CD4-positive, CD25-positive, alpha-beta regulatory T cell (primary cell): Measurements from ENCODE around the gene TRPM3. TPM values are rescaled to one million over a fixed set of nuclear protein-coding genes. Genes with fewer than 3 reads are reported as not detected.

Source experiments
- ATAC-seq, 2 donors: fragments of 150-1000 bp; cut with Tn5 transposase; one replicate each; pipeline ENCODE4 v1.10.0; 2021; ENCODE audit warnings: low read depth in 2 of 2, moderate number of reproducible peaks in 2 of 2, moderate library complexity in 1 of 2
- DNase-seq, 3 donors: peaks; one replicate each; pipeline versions ENCODE4 v3.0.0 to v3.0.0-alpha.2; 2012 to 2022; ENCODE audit warnings: mixed read lengths in 1 of 3
- H3K27ac ChIP-seq: one replicate; pipeline ENCODE4 v1.7.0; 2013; ENCODE audit warnings: mild to moderate bottlenecking, low read length; ENCODE audit not compliant: insufficient read depth, poor library complexity, severe bottlenecking
- H3K27me3 ChIP-seq: one replicate; pipeline ENCODE4 v1.7.0; 2013; ENCODE audit warnings: low read length; ENCODE audit not compliant: control insufficient read depth, insufficient read depth
- H3K36me3 ChIP-seq: one replicate; pipeline ENCODE4 v1.7.0; 2013; ENCODE audit warnings: mild to moderate bottlenecking, low read length, moderate library complexity; ENCODE audit not compliant: control insufficient read depth, insufficient read depth
- H3K4me1 ChIP-seq: 2 replicates; pipeline ENCODE4 v1.7.0; 2013; ENCODE audit warnings: mild to moderate bottlenecking, low read length; ENCODE audit not compliant: insufficient read depth, control insufficient read depth, poor library complexity, severe bottlenecking
- H3K4me3 ChIP-seq: one replicate; pipeline ENCODE4 v1.7.0; 2013; ENCODE audit warnings: low read depth, mild to moderate bottlenecking, low read length, moderate library complexity
- H3K9me3 ChIP-seq, 2 experiments: 1 replicate in 1 of 2; 2 replicates in 1 of 2; pipeline ENCODE4 v1.7.0; 2013; ENCODE audit warnings: low read length in 2 of 2, mild to moderate bottlenecking in 1 of 2, moderate library complexity in 1 of 2; ENCODE audit not compliant: control insufficient read depth in 2 of 2
- H3K27ac Mint-ChIP-seq, 3 donors: one replicate each; pipeline ENCODE4 v1.8.0; 2020 to 2022; ENCODE audit warnings: mild to moderate bottlenecking in 3 of 3, mixed read lengths in 3 of 3, moderate library complexity in 2 of 3
- H3K27me3 Mint-ChIP-seq: one replicate; pipeline ENCODE4 v1.8.0; 2022; ENCODE audit warnings: mild to moderate bottlenecking, mixed read lengths
- H3K36me3 Mint-ChIP-seq: one replicate; pipeline ENCODE4 v1.8.0; 2020; ENCODE audit warnings: mixed read lengths
- H3K4me1 Mint-ChIP-seq, 4 donors: one replicate each; pipeline ENCODE4 v1.8.0; 2020 to 2022; ENCODE audit warnings: mixed read lengths in 4 of 4, mild to moderate bottlenecking in 1 of 4
- H3K4me3 Mint-ChIP-seq, 4 donors: one replicate each; pipeline ENCODE4 v1.8.0; 2020 to 2022; ENCODE audit warnings: mild to moderate bottlenecking in 4 of 4, mixed read lengths in 4 of 4, moderate library complexity in 3 of 4
- H3K9me3 Mint-ChIP-seq, 7 donors: one replicate each; pipeline ENCODE4 v1.8.0; 2020 to 2022; ENCODE audit warnings: mixed read lengths in 7 of 7, mild to moderate bottlenecking in 3 of 7, moderate library complexity in 2 of 7
- polyA plus RNA-seq, 4 donors: library from polyadenylated mRNA; unstranded; fragments of 300-500 nt; fragmentation: Illumina TruSeq; gene quantifications; one replicate each; pipeline ENCODE4 v1.2.3, GENCODE V29; 2021
- total RNA-seq: library from RNA; stranded (reverse); gene quantifications from one replicate; pipeline ENCODE4 v1.2.3, GENCODE V29; 2022

The TRPM3 gene
- total and polyA plus RNA-seq, 5 donors from 2014 or later = not detected

- no peaks in the 10 kb centered on the region for H3K4me1 Mint-ChIP-seq
- ATAC-seq (no peak), DNase-seq (no peak)
- Histone ChIP-seq H3K9me3 (no peaks in the 10 kb centered on the region), H3K36me3 (no peaks in the 10 kb centered on the region), H3K27ac (no peak overlapping the region), H3K4me1 (no peaks in the 10 kb centered on the region), H3K4me3 (no peak overlapping the region), H3K27me3 (no peaks in the 10 kb centered on the region)
- no peak overlapping the region for H3K4me3 Mint-ChIP-seq
- H3K9me3 Mint-ChIP-seq = peaks cover 0 to 2% (median 0%) of the 10 kb centered on the region in 7 donors
- peaks cover 2% of the 10 kb centered on the region for H3K27me3 Mint-ChIP-seq
- no peak overlapping the region for H3K27ac Mint-ChIP-seq
- no peaks in the 10 kb centered on the region for H3K36me3 Mint-ChIP-seq
Measured at GRCh38 chr9:70954596-70955143, 166.8 kb downstream of the TRPM3 start.

- no peaks in the 10 kb centered on the region for H3K36me3 Mint-ChIP-seq
- no peak overlapping the region for H3K27ac Mint-ChIP-seq
- peaks cover 0 to 2% (median 0%) of the 10 kb centered on the region in 7 donors for H3K9me3 Mint-ChIP-seq
- DNase-seq = no peak
- no peak overlapping the region for H3K27ac ChIP-seq
- ATAC-seq = no peak
- no peaks in the 10 kb centered on the region for H3K36me3 ChIP-seq
- H3K9me3 ChIP-seq = no peaks in the 10 kb centered on the region
- H3K4me1 ChIP-seq = no peaks in the 10 kb centered on the region
- no peaks in the 10 kb centered on the region for H3K4me1 Mint-ChIP-seq
- H3K4me3 ChIP-seq = no peak overlapping the region
- no peaks in the 10 kb centered on the region for H3K27me3 Mint-ChIP-seq
- H3K27me3 ChIP-seq = no peaks in the 10 kb centered on the region
- no peak overlapping the region for H3K4me3 Mint-ChIP-seq
Measured at GRCh38 chr9:70954126-70954525, 167.3 kb downstream of the TRPM3 start.

- no peak overlapping the region for H3K4me3 ChIP-seq
- no peaks in the 10 kb centered on the region for H3K9me3 ChIP-seq
- Mint-ChIP-seq H3K4me3 (no peak overlapping the region), H3K4me1 (no peaks in the 10 kb centered on the region), H3K36me3 (no peaks in the 10 kb centered on the region), H3K9me3 (peaks cover 0 to 3% (median 1%) of the 10 kb centered on the region in 7 donors), H3K27ac (no peak overlapping the region), H3K27me3 (no peaks in the 10 kb centered on the region)
- ATAC-seq (no peak), DNase-seq (no peak)
- no peaks in the 10 kb centered on the region for H3K4me1 ChIP-seq
- no peaks in the 10 kb centered on the region for H3K27me3 ChIP-seq
- no peaks in the 10 kb centered on the region for H3K36me3 ChIP-seq
- H3K27ac ChIP-seq = no peak overlapping the region
Measured at GRCh38 chr9:70951749-70952727, 169.4 kb downstream of the TRPM3 start.

GRCh38 chr9:70950270-70950669 is 171.2 kb downstream of the TRPM3 start:
- no peak overlapping the region for H3K27ac Mint-ChIP-seq
- no peak for DNase-seq
- no peak for ATAC-seq
- Histone ChIP-seq H3K27ac (no peak overlapping the region), H3K36me3 (no peaks in the 10 kb centered on the region), H3K27me3 (no peaks in the 10 kb centered on the region), H3K9me3 (no peaks in the 10 kb centered on the region), H3K4me1 (no peaks in the 10 kb centered on the region), H3K4me3 (no peak overlapping the region)
- H3K9me3 Mint-ChIP-seq = peaks cover 0 to 3% (median 1%) of the 10 kb centered on the region in 7 donors
- no peaks in the 10 kb centered on the region for H3K36me3 Mint-ChIP-seq
- no peaks in the 10 kb centered on the region for H3K4me1 Mint-ChIP-seq
- no peaks in the 10 kb centered on the region for H3K27me3 Mint-ChIP-seq
- no peak overlapping the region for H3K4me3 Mint-ChIP-seq

- ATAC-seq (no peak), DNase-seq (no peak)
- Mint-ChIP-seq H3K27ac (no peak overlapping the region), H3K4me1 (no peaks in the 10 kb centered on the region), H3K36me3 (no peaks in the 10 kb centered on the region), H3K9me3 (peaks cover 0 to 3% (median 1%) of the 10 kb centered on the region in 7 donors), H3K4me3 (no peak overlapping the region), H3K27me3 (no peaks in the 10 kb centered on the region)
- Histone ChIP-seq H3K9me3 (no peaks in the 10 kb centered on the region), H3K4me1 (no peaks in the 10 kb centered on the region), H3K27ac (no peak overlapping the region), H3K36me3 (no peaks in the 10 kb centered on the region), H3K4me3 (no peak overlapping the region), H3K27me3 (no peaks in the 10 kb centered on the region)
Measured at GRCh38 chr9:70949239-70949638, 172.2 kb downstream of the TRPM3 start.

- Mint-ChIP-seq H3K4me3 (no peak overlapping the region), H3K27me3 (no peaks in the 10 kb centered on the region), H3K9me3 (peaks cover 0 to 3% (median 1%) of the 10 kb centered on the region in 7 donors), H3K27ac (no peak overlapping the region), H3K36me3 (no peaks in the 10 kb centered on the region), H3K4me1 (no peaks in the 10 kb centered on the region)
- H3K4me1 ChIP-seq = no peaks in the 10 kb centered on the region
- DNase-seq = no peak
- H3K27me3 ChIP-seq = no peaks in the 10 kb centered on the region
- no peaks in the 10 kb centered on the region for H3K9me3 ChIP-seq
- no peak overlapping the region for H3K4me3 ChIP-seq
- H3K36me3 ChIP-seq = no peaks in the 10 kb centered on the region
- no peak overlapping the region for H3K27ac ChIP-seq
- no peak for ATAC-seq
Measured at GRCh38 chr9:70948744-70949143, 172.7 kb downstream of the TRPM3 start.

- Mint-ChIP-seq H3K36me3 (no peaks in the 10 kb centered on the region), H3K27me3 (no peaks in the 10 kb centered on the region), H3K4me3 (no peak overlapping the region), H3K27ac (no peak overlapping the region), H3K4me1 (no peaks in the 10 kb centered on the region), H3K9me3 (peaks cover 0 to 3% (median 1%) of the 10 kb centered on the region in 7 donors)
- no peak overlapping the region for H3K27ac ChIP-seq
- H3K4me1 ChIP-seq = no peaks in the 10 kb centered on the region
- H3K9me3 ChIP-seq = no peaks in the 10 kb centered on the region
- H3K4me3 ChIP-seq = no peak overlapping the region
- DNase-seq = no peak
- H3K36me3 ChIP-seq = no peaks in the 10 kb centered on the region
- H3K27me3 ChIP-seq = no peaks in the 10 kb centered on the region
- no peak for ATAC-seq
Measured at GRCh38 chr9:70947511-70947910, 173.9 kb downstream of the TRPM3 start.
